Inferior parietal cortex (tissue), 1 donor: ENCODE measurements around the gene IBTK.
"Not testable (repeated sequence)": the region's sequence is repeated elsewhere in the genome, so short reads cannot be mapped to it uniquely, and the experiment has no call there.

ENCODE experiments used
- DNase-seq: peaks from one replicate; pipeline ENCODE4 v3.0.0-alpha.2; 2016; ENCODE audit errors: extremely low spot score

The IBTK gene

GRCh38 chr6:82247505-82248272, at the start of gene IBTK:
TSS of gene IBTK (minus strand) at chr6:82247744. CDS start at chr6:82240486, 7,258 bp downstream.
- DNase-seq, result peak; percentile 96

- DNase-seq, result no peak
Observed at GRCh38 chr6:82283771-82284410, 36.3 kb upstream of the IBTK start.

GRCh38 chr6:82281550-82281949, 34.0 kb upstream of the IBTK start:
- not testable (repeated sequence) for DNase-seq

GRCh38 chr6:82277686-82278085, 30.1 kb upstream of the IBTK start:
- no peak for DNase-seq

GRCh38 chr6:82275686-82276085, 28.1 kb upstream of the IBTK start:
- DNase-seq, result no peak

- DNase-seq, result no peak
Observed at GRCh38 chr6:82273295-82273694, 25.8 kb upstream of the IBTK start.

GRCh38 chr6:82270881-82271635, 23.5 kb upstream of the IBTK start:
- DNase-seq, result peak; percentile 72

- no peak for DNase-seq
Observed at GRCh38 chr6:82268301-82268846, 20.8 kb upstream of the IBTK start.

GRCh38 chr6:82264824-82265223, 17.3 kb upstream of the IBTK start:
- DNase-seq, result no peak

- DNase-seq, result no peak
Observed at GRCh38 chr6:82264321-82264720, 16.8 kb upstream of the IBTK start.

GRCh38 chr6:82263916-82264315, 16.4 kb upstream of the IBTK start:
- no peak for DNase-seq

GRCh38 chr6:82260997-82261732, 13.6 kb upstream of the IBTK start:
- DNase-seq, result no peak

GRCh38 chr6:82259389-82259788, 11.8 kb upstream of the IBTK start:
- no peak for DNase-seq

GRCh38 chr6:82257088-82257774, 9.7 kb upstream of the IBTK start:
- no peak for DNase-seq

- not testable (repeated sequence) for DNase-seq
Observed at GRCh38 chr6:82254722-82255121, 7.2 kb upstream of the IBTK start.

GRCh38 chr6:82251942-82252341, 4.4 kb upstream of the IBTK start:
- peak; percentile 78 for DNase-seq

- no peak for DNase-seq
Observed at GRCh38 chr6:82249381-82250253, 2.1 kb upstream of the IBTK start.

- no peak for DNase-seq
Observed at GRCh38 chr6:82248273-82248735, 760 bp upstream of the IBTK start.

- peak; percentile 67 for DNase-seq
Observed at GRCh38 chr6:82246802-82247504, 591 bp downstream of the IBTK start.
